ENCODE measurements around the gene SOAT2. TPM values are rescaled to one million over a fixed set of nuclear protein-coding genes. Genes with fewer than 3 reads are reported as not detected.

Gene SOAT2
- total RNA-seq, 6 experiments from 2014 or later = 0.62 to 3.4 (median 0.99) TPM

DNA sequence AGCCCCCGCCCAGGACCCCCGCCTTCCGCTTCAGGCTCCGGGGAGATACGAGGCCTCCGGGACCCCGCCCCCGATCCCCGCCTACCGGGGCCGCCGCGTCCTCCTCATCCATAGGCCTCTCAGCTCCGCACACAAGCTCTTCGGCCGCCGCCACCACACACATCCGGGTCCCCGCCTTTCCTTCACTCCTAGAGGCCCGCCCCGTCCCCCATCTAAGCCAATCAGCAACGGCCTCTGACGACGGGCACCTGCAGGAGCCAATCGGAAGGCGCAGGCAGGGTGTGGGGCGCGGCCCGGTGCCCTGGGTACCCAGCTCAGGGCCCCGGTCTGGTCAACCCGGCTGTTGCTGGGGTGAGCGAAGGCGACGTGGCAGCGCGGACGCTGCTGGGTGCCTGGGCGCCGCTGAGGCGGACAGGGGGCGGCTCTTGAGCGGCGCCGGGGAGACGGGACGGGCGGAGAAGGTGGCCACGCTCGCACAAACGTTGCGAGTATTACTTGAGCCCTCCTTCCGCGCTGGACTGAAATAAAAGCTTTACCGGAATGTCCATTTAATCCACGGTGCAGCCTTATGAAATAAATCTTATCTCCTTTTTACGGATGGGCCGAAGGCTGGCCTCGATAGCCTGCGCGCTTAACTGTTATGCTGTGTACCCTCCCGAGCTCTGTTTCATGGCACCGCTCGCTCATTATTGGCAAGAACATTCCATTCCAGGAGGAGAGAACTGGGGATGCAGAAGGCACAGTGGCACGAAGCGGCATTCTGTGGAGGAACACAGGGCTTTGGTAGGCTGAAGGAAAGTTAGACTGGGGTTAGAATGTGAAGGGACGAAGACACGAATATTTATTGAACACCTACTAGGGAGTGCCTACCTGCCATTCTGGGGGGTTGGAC is 23.8 kb upstream of the SOAT2 start, which contains the start of gene SPRYD3:
TSS of gene SPRYD3 (minus strand) at position 165 of the 892 bp plus-strand sequence. CDS start at position 108, 57 bp downstream.
- Histone ChIP-seq H3K9me3 (no peaks in the 10 kb centered on the region), H3K4me3 (peak within 1 kb of the TSS; percentile 78 to 82 (median 81)), H3K27me3 (no peaks in the 10 kb centered on the region), H3K36me3 (peaks cover 0 to 14% (median 6%) of the 10 kb centered on the region in 4 donors), H3K4me1 (peaks cover 0 to 13% (median 1%) of the 10 kb centered on the region in 4 donors), H3K27ac (peak within 1 kb of the TSS; percentile 72 to 89 (median 73))
- intact Hi-C loops (cut with DNase I) = loop anchor here in 1 of 2 donors (10.0 kb wide), 1 partner anchor 205 kb away; no protein-coding TSS in a partner anchor
- WGBS (ENCODE audit: insufficient coverage, low coverage, low lambda C conversion rate, missing lambda C conversion rate) = 6% methylated on average over 18 of the region's 67 CpGs
- peak; percentile 91 for TF ChIP-seq POLR2A (IDR thresholded peaks at IDR 0.05)
- no peak for TF ChIP-seq CTCF (IDR thresholded peaks at IDR 0.05)
- DNase-seq (peak; percentile 96 to 97 (median 97)), ATAC-seq (peak; percentile 98 to 100 (median 100))

DNA sequence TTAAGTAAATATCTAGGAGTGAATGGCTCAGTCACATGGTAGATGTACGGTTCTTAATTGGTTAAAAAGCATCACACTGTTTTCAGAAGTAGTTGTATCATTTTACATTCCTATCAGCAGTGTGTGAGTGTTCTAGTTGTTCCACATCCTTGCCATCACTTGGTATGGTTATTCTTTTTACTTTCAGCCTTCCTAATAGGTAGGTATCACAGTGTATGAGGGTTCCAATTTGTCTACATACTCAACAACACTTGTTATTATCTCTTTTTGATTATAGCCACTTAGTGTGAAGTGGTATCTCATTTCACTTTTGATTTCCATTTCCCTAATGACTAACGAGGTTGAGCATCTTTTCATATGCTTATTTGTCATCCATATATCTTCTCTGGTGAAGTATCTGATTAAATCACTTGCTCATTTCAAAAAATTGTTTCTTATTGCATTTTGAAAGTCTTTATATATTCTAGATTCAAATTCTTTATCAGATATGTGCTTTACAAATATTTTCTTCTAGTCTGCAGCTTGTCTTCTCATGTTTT is 20.6 kb upstream of the SOAT2 start:
- no peaks in the 10 kb centered on the region for H3K9me3 ChIP-seq
- no peaks in the 10 kb centered on the region for H3K36me3 ChIP-seq
- no peak overlapping the region for H3K27ac ChIP-seq
- TF ChIP-seq POLR2A (IDR thresholded peaks at IDR 0.05) = no peak
- no peak for TF ChIP-seq CTCF (IDR thresholded peaks at IDR 0.05)
- no peak overlapping the region for H3K4me3 ChIP-seq
- intact Hi-C loops (cut with DNase I) = no loop called here
- DNase-seq = no peak
- ATAC-seq = no peak
- no peaks in the 10 kb centered on the region for H3K27me3 ChIP-seq
- WGBS (ENCODE audit: insufficient coverage, low coverage, low lambda C conversion rate, missing lambda C conversion rate) = 73% methylated on average over 2 of the region's 2 CpGs
- peaks cover 0 to 13% (median 1%) of the 10 kb centered on the region in 4 donors for H3K4me1 ChIP-seq

GRCh38 chr12:53086361-53086760 is 16.9 kb upstream of the SOAT2 start:
- WGBS (ENCODE audit: insufficient coverage, low coverage, low lambda C conversion rate, missing lambda C conversion rate) = 72% methylated on average over 3 of the region's 3 CpGs

GRCh38 chr12:53090105-53090504 is 13.2 kb upstream of the SOAT2 start:
- Histone ChIP-seq H3K9me3 (no peaks in the 10 kb centered on the region), H3K27me3 (no peaks in the 10 kb centered on the region), H3K36me3 (no peaks in the 10 kb centered on the region), H3K4me3 (no peak overlapping the region), H3K27ac (no peak overlapping the region), H3K4me1 (no peaks in the 10 kb centered on the region)
- intact Hi-C loops (cut with DNase I) = no loop called here
- WGBS (ENCODE audit: insufficient coverage, low coverage, low lambda C conversion rate, missing lambda C conversion rate) = 95% methylated on average over 6 of the region's 6 CpGs
- TF ChIP-seq CTCF (IDR thresholded peaks at IDR 0.05) = no peak
- no peak for TF ChIP-seq POLR2A (IDR thresholded peaks at IDR 0.05)
- DNase-seq (no peak), ATAC-seq (no peak)

More at GRCh38 chr12:53086361-53086760, 16.9 kb upstream of the SOAT2 start:
- intact Hi-C loops (cut with DNase I) = no loop called here
- DNase-seq (no peak), ATAC-seq (no peak)
- Histone ChIP-seq H3K27ac (no peak overlapping the region), H3K4me1 (no peaks in the 10 kb centered on the region), H3K4me3 (no peak overlapping the region), H3K9me3 (no peaks in the 10 kb centered on the region), H3K36me3 (no peaks in the 10 kb centered on the region), H3K27me3 (no peaks in the 10 kb centered on the region)
- no peak for TF ChIP-seq CTCF (IDR thresholded peaks at IDR 0.05)
- TF ChIP-seq POLR2A (IDR thresholded peaks at IDR 0.05) = no peak
